ENCODE results near the gene NR6A1. TPM values are rescaled to one million over a fixed set of nuclear protein-coding genes. Genes with fewer than 3 reads are reported as not detected.

Gene NR6A1
- total RNA-seq, 5 donors from 2014 or later (not counting 1 experiment from before 2014, with no cell fraction given): 0.19 to 0.50 (median 0.40) TPM; not detected in 1

DNA sequence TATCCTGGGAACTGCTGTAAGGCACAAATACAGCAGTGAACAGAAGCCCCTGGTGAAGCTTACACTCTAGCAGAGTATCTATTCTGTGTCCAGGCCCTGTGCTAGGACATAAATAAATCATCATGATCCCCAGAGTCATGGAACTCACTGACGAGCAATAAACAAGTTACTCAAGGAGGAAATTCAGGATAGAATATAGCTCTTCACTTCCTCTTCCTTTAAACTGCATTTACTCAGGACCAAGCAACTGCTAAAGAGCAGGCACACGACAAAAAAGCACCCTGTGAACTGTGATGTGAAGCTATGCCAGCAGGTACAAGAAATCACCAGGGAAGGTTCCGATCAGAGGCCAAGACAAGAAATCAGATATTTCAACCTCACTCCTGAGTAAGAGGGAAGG, 216.1 kb downstream of the NR6A1 start:
- DNase-seq: no peak
- Histone ChIP-seq H3K27me3 (replicated peaks in 1 of 2; ENCODE audit: control insufficient read depth in 2 of 2, extremely low read depth in 1 of 2, insufficient read depth in 2 of 2, low read length in 1 of 2) (no peaks in the 10 kb centered on the region), H3K36me3 (ENCODE audit: control insufficient read depth in 2 of 2, extremely low read depth in 1 of 2, insufficient read depth in 1 of 2, low read length in 1 of 2) (no peaks in the 10 kb centered on the region), H3K9me3 (no peaks in the 10 kb centered on the region), H3K27ac (ENCODE audit: low read length) (no peak overlapping the region), H3K4me1 (ENCODE audit: control insufficient read depth in 1 of 2, extremely low read depth in 1 of 2, insufficient read depth in 2 of 2, low read length in 2 of 2) (peaks cover 0 to 5% of the 10 kb centered on the region in 2 experiments), H3K4me3 (ENCODE audit: control insufficient read depth in 1 of 2, extremely low read depth in 1 of 2, low read length in 1 of 2) (no peak overlapping the region)
- Mint-ChIP-seq H3K27ac (no peak overlapping the region), H3K27me3 (peaks cover 3 to 4% of the 10 kb centered on the region in 2 donors), H3K9me3 (no peaks in the 10 kb centered on the region), H3K4me1 (no peaks in the 10 kb centered on the region), H3K36me3 (no peaks in the 10 kb centered on the region), H3K4me3 (no peak overlapping the region)
- no peak for ATAC-seq (replicated peaks in 1 of 4)
- WGBS (ENCODE audit: insufficient coverage): 60% methylated on average over 1 of the region's 3 CpGs
- POLR2A ChIA-PET: no interaction called here
- CTCF ChIA-PET: interaction anchor here in 1 of 2 donors (0.5 kb wide), 1 partner anchor 31 kb away, joined by 3 read pairs; no protein-coding TSS in a partner anchor

DNA sequence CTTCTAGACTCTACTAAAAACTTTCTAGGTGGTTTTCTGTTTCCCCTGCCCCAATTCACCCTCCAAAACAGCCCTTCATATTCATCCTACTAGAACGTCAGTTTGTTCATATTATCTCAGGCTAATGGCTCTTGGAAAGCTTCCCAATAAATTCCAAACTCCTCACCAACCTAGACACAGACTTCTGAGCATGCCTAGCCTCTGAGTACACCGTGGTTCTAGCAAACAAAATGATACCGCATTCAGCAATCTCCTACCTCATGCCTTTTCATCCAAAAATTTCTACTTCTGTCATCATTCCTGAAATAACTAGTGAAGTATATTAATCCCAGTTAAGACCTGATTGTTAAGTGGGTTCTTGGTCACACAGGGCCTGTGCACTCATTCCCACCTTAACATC, 217.4 kb downstream of the NR6A1 start:
- Histone ChIP-seq H3K4me3 (ENCODE audit: control insufficient read depth in 1 of 2, extremely low read depth in 1 of 2, low read length in 1 of 2) (no peak overlapping the region), H3K27ac (ENCODE audit: low read length) (no peak overlapping the region), H3K4me1 (ENCODE audit: control insufficient read depth in 1 of 2, extremely low read depth in 1 of 2, insufficient read depth in 2 of 2, low read length in 2 of 2) (peaks cover 0 to 7% of the 10 kb centered on the region in 2 experiments), H3K27me3 (replicated peaks in 1 of 2; ENCODE audit: control insufficient read depth in 2 of 2, extremely low read depth in 1 of 2, insufficient read depth in 2 of 2, low read length in 1 of 2) (no peaks in the 10 kb centered on the region), H3K36me3 (ENCODE audit: control insufficient read depth in 2 of 2, extremely low read depth in 1 of 2, insufficient read depth in 1 of 2, low read length in 1 of 2) (no peaks in the 10 kb centered on the region), H3K9me3 (no peaks in the 10 kb centered on the region)
- Mint-ChIP-seq H3K27ac (no peak overlapping the region), H3K4me1 (peaks cover 5 to 7% (median 6%) of the 10 kb centered on the region in 3 donors), H3K9me3 (no peaks in the 10 kb centered on the region), H3K36me3 (no peaks in the 10 kb centered on the region), H3K27me3 (peaks cover 0 to 4% of the 10 kb centered on the region in 2 donors), H3K4me3 (no peak overlapping the region)
- CTCF ChIA-PET: no interaction called here
- 56% methylated on average over 2 of the region's 3 CpGs for WGBS (ENCODE audit: insufficient coverage)
- DNase-seq (no peak), ATAC-seq (replicated peaks in 1 of 4) (no peak)
- POLR2A ChIA-PET: no interaction called here

DNA sequence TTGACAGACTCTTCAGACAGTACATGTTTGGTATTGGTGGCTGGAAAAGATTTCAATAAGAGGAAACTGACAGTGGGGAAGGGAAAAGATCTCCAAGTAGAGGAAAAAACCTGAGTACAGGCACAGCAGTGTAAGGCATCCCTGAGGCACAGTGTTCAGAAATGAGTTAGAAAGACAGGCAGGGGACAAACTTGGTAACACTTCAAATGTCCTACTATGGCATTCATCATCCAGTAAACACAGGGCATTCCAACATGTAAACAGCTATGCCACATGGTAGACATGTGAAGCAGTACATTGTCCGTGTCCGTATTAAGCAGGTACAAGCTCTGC, 218.9 kb downstream of the NR6A1 start:
- H3K4me1 Mint-ChIP-seq: peaks cover 8 to 10% (median 8%) of the 10 kb centered on the region in 3 donors
- H3K36me3 Mint-ChIP-seq: no peaks in the 10 kb centered on the region
- peak in 1 of 4 experiments; percentile 12 for ATAC-seq (replicated peaks in 1 of 4)
- DNase-seq: no peak
- Histone ChIP-seq H3K9me3 (no peaks in the 10 kb centered on the region), H3K4me1 (ENCODE audit: control insufficient read depth in 1 of 2, extremely low read depth in 1 of 2, insufficient read depth in 2 of 2, low read length in 2 of 2) (peaks cover 0 to 7% of the 10 kb centered on the region in 2 experiments), H3K27me3 (replicated peaks in 1 of 2; ENCODE audit: control insufficient read depth in 2 of 2, extremely low read depth in 1 of 2, insufficient read depth in 2 of 2, low read length in 1 of 2) (no peaks in the 10 kb centered on the region), H3K4me3 (ENCODE audit: control insufficient read depth in 1 of 2, extremely low read depth in 1 of 2, low read length in 1 of 2) (no peak overlapping the region), H3K27ac (ENCODE audit: low read length) (no peak overlapping the region), H3K36me3 (ENCODE audit: control insufficient read depth in 2 of 2, extremely low read depth in 1 of 2, insufficient read depth in 1 of 2, low read length in 1 of 2) (no peaks in the 10 kb centered on the region)
- ChIA-PET CTCF (interaction anchor here in 1 of 2 donors (0.8 to 1.1 kb wide), 2 partner anchors 10 to 43 kb away, joined by 4 to 5 read pairs; no protein-coding TSS in a partner anchor), POLR2A (no interaction called here)
- peaks cover 0 to 4% of the 10 kb centered on the region in 2 donors for H3K27me3 Mint-ChIP-seq
- no peak overlapping the region for H3K27ac Mint-ChIP-seq
- WGBS (ENCODE audit: insufficient coverage): no CpG with 5 or more reads among the region's 2 CpGs
- H3K4me3 Mint-ChIP-seq: no peak overlapping the region
- H3K9me3 Mint-ChIP-seq: no peaks in the 10 kb centered on the region

GRCh38 chr9:124551472-124552272, 219.4 kb downstream of the NR6A1 start:
- H3K36me3 Mint-ChIP-seq: no peaks in the 10 kb centered on the region
- H3K4me3 Mint-ChIP-seq: no peak overlapping the region
- no peak overlapping the region for H3K27ac Mint-ChIP-seq
- Histone ChIP-seq H3K27ac (ENCODE audit: low read length) (no peak overlapping the region), H3K27me3 (replicated peaks in 1 of 2; ENCODE audit: control insufficient read depth in 2 of 2, extremely low read depth in 1 of 2, insufficient read depth in 2 of 2, low read length in 1 of 2) (no peaks in the 10 kb centered on the region), H3K4me1 (ENCODE audit: control insufficient read depth in 1 of 2, extremely low read depth in 1 of 2, insufficient read depth in 2 of 2, low read length in 2 of 2) (peaks cover 0 to 7% of the 10 kb centered on the region in 2 experiments), H3K36me3 (ENCODE audit: control insufficient read depth in 2 of 2, extremely low read depth in 1 of 2, insufficient read depth in 1 of 2, low read length in 1 of 2) (no peaks in the 10 kb centered on the region), H3K9me3 (no peaks in the 10 kb centered on the region), H3K4me3 (ENCODE audit: control insufficient read depth in 1 of 2, extremely low read depth in 1 of 2, low read length in 1 of 2) (no peak overlapping the region)
- WGBS (ENCODE audit: insufficient coverage): 50% methylated on average over 2 of the region's 4 CpGs
- DNase-seq: peak in 15 of 35 experiments; percentile 2 to 41 (median 12)
- peaks cover 0 to 8% of the 10 kb centered on the region in 2 donors for H3K27me3 Mint-ChIP-seq
- H3K9me3 Mint-ChIP-seq: no peaks in the 10 kb centered on the region
- CTCF ChIA-PET: interaction anchor here (0.5 to 0.8 kb wide), 3 partner anchors 10 to 165 kb away, joined by 3 to 4 read pairs (median 3); no protein-coding TSS in a partner anchor
- POLR2A ChIA-PET: no interaction called here
- peaks cover 8 to 10% (median 8%) of the 10 kb centered on the region in 3 donors for H3K4me1 Mint-ChIP-seq
- peak; percentile 69 to 83 (median 78) for ATAC-seq (replicated peaks in 1 of 4)

GRCh38 chr9:124550072-124550471, 221.0 kb downstream of the NR6A1 start:
- no peak overlapping the region for H3K27ac ChIP-seq (ENCODE audit: low read length)
- Mint-ChIP-seq H3K36me3 (no peaks in the 10 kb centered on the region), H3K4me1 (peaks cover 8 to 10% (median 8%) of the 10 kb centered on the region in 3 donors), H3K27me3 (peaks cover 3 to 12% of the 10 kb centered on the region in 2 donors), H3K9me3 (no peaks in the 10 kb centered on the region), H3K27ac (no peak overlapping the region), H3K4me3 (no peak overlapping the region)
- ChIA-PET CTCF (interaction anchor here in 1 of 2 donors (0.6 kb wide), 1 partner anchor 971 kb away, joined by 3 read pairs; no protein-coding TSS in a partner anchor), POLR2A (no interaction called here)
- WGBS (ENCODE audit: insufficient coverage): no CpG with 5 or more reads among the region's 2 CpGs
- H3K36me3 ChIP-seq (ENCODE audit: control insufficient read depth in 2 of 2, extremely low read depth in 1 of 2, insufficient read depth in 1 of 2, low read length in 1 of 2): no peaks in the 10 kb centered on the region
- H3K9me3 ChIP-seq: no peaks in the 10 kb centered on the region
- no peak overlapping the region for H3K4me3 ChIP-seq (ENCODE audit: control insufficient read depth in 1 of 2, extremely low read depth in 1 of 2, low read length in 1 of 2)
- DNase-seq: no peak
- H3K27me3 ChIP-seq (replicated peaks in 1 of 2; ENCODE audit: control insufficient read depth in 2 of 2, extremely low read depth in 1 of 2, insufficient read depth in 2 of 2, low read length in 1 of 2): no peaks in the 10 kb centered on the region
- no peak for ATAC-seq (replicated peaks in 1 of 4)
- peaks cover 0 to 7% of the 10 kb centered on the region in 2 experiments for H3K4me1 ChIP-seq (ENCODE audit: control insufficient read depth in 1 of 2, extremely low read depth in 1 of 2, insufficient read depth in 2 of 2, low read length in 2 of 2)

- H3K36me3 Mint-ChIP-seq: no peaks in the 10 kb centered on the region
- no peak overlapping the region for H3K4me3 Mint-ChIP-seq
- H3K27ac Mint-ChIP-seq: no peak overlapping the region
- CTCF ChIA-PET: no interaction called here
- ATAC-seq (replicated peaks in 1 of 4) (no peak), DNase-seq (no peak)
- H3K9me3 ChIP-seq: no peaks in the 10 kb centered on the region
- H3K27me3 Mint-ChIP-seq: peaks cover 3 to 16% of the 10 kb centered on the region in 2 donors
- peaks cover 0 to 7% of the 10 kb centered on the region in 2 experiments for H3K4me1 ChIP-seq (ENCODE audit: control insufficient read depth in 1 of 2, extremely low read depth in 1 of 2, insufficient read depth in 2 of 2, low read length in 2 of 2)
- WGBS (ENCODE audit: insufficient coverage): no CpG with 5 or more reads among the region's 1 CpG
- POLR2A ChIA-PET: no interaction called here
- no peak overlapping the region for H3K27ac ChIP-seq (ENCODE audit: low read length)
- no peak overlapping the region for H3K4me3 ChIP-seq (ENCODE audit: control insufficient read depth in 1 of 2, extremely low read depth in 1 of 2, low read length in 1 of 2)
- H3K4me1 Mint-ChIP-seq: peaks cover 8 to 10% (median 8%) of the 10 kb centered on the region in 3 donors
- no peaks in the 10 kb centered on the region for H3K27me3 ChIP-seq (replicated peaks in 1 of 2; ENCODE audit: control insufficient read depth in 2 of 2, extremely low read depth in 1 of 2, insufficient read depth in 2 of 2, low read length in 1 of 2)
- H3K9me3 Mint-ChIP-seq: no peaks in the 10 kb centered on the region
- no peaks in the 10 kb centered on the region for H3K36me3 ChIP-seq (ENCODE audit: control insufficient read depth in 2 of 2, extremely low read depth in 1 of 2, insufficient read depth in 1 of 2, low read length in 1 of 2)
Observed at GRCh38 chr9:124549016-124549415, 222.1 kb downstream of the NR6A1 start.
